ENCODE data around the gene MIPOL1.

DNA sequence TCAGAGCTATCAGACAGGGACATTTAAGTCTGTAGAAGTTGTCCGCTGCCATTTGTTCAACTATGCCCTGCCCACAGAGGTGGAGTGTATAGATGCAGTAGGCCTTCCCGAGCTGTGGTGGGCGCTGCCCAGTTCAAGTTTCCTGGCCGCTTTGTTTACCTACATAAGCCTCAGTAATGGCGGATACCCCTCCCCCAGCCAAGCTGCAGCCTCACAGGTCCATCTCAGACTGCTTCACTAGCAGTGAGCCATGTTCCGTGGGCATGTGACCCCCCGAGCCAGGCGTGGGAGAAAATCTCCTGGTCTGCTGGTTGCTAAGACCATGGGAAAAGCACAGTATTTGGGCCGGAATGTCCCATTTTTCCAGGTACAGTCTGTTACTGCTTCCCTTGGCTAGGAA, 165.9 kb downstream of the MIPOL1 start:
- TF ChIP-seq, protein P1, sequence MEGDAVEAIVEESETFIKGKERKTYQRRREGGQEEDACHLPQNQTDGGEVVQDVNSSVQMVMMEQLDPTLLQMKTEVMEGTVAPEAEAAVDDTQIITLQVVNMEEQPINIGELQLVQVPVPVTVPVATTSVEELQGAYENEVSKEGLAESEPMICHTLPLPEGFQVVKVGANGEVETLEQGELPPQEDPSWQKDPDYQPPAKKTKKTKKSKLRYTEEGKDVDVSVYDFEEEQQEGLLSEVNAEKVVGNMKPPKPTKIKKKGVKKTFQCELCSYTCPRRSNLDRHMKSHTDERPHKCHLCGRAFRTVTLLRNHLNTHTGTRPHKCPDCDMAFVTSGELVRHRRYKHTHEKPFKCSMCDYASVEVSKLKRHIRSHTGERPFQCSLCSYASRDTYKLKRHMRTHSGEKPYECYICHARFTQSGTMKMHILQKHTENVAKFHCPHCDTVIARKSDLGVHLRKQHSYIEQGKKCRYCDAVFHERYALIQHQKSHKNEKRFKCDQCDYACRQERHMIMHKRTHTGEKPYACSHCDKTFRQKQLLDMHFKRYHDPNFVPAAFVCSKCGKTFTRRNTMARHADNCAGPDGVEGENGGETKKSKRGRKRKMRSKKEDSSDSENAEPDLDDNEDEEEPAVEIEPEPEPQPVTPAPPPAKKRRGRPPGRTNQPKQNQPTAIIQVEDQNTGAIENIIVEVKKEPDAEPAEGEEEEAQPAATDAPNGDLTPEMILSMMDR (IDR thresholded peaks at IDR 0.05 in 8 of 11, conservative IDR thresholded peaks at IDR 0.05 in 3 of 11): no peak
- TF ChIP-seq POLR2AphosphoS5 (IDR thresholded peaks at IDR 0.05): no peak
